Measurements from ENCODE around the gene TPTE2. TPM values are rescaled to one million over a fixed set of nuclear protein-coding genes. Genes with fewer than 3 reads are reported as not detected.
"Not testable (repeated sequence)": the region's sequence is repeated elsewhere in the genome, so short reads cannot be mapped to it uniquely, and the experiment has no call there.

The TPTE2 gene
- polyA plus RNA-seq, 3 donors: 0.34 to 1.2 (median 0.34) TPM

DNA sequence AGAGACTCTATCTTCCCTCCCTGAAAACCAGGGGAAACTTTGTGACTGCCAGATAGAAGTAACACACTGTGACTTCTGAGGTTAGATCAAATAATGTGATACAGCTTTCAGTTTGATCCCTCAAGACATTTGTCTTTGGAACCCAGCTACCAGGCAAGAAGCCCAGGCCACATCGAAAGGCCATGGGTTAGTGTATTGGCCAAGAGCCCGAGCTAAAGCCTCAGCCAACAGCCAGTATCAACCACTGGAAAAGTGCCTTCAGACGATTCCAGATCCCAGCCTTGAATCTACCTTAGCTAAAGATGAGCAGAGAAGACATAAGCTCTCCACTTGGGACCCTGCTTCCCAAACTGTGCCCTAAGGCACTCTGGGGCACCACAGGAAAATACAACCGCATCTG, 10.9 kb upstream of the TPTE2 start:
- DNase-seq: no peak

DNA sequence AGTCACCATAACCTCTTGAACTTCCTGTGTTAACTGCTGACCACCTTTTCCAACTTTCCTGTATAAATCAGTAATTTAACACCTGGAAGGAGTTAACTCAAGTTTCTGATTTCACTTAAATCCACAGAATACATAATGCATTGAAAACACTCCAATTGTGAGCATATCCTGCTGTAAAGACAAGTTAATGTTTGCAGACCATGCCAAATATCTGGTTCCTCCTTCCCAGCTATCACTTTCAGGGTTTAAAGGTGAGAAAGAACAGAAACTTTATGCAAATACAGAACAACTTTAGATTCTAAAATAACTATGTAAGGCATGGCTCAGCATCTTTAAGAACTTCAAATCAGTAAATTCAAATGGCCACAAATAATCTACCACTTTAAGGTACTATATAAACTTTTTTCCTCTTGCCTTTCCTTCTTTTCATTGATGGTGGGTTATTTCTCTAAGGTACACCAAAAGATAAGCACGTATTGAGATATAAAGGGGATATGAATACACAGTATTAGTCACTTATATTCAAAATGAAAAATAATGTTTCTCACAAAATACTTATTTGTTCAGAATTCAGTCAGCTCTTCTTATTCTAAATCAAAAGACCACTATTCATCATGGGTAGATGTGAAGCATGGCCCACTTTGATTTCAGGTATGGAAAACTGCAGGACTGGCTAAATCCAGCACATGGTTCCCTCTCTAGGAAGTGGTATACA, 6.6 kb upstream of the TPTE2 start:
- DNase-seq: no peak

DNA sequence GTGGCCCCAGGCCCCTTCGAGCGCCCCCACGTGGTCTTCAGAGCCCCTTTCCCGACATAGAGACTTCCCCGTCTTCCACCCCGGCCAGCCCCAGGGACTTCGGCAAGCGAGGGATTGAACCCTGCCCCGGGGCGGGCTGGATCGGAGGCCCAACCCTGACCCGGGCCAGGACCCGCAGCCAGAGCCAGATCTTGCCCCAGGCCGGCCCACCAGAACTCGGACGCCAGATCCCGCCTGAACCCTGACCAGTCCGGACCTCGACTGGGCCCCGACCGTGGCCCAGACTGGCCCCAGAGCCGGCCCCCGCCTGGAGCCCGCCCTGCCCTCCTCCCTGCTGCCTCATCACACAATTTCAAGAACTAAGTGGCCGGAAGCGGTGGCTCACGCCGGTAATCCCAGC, 253 bp upstream of the TPTE2 start:
- no peak for DNase-seq

DNA sequence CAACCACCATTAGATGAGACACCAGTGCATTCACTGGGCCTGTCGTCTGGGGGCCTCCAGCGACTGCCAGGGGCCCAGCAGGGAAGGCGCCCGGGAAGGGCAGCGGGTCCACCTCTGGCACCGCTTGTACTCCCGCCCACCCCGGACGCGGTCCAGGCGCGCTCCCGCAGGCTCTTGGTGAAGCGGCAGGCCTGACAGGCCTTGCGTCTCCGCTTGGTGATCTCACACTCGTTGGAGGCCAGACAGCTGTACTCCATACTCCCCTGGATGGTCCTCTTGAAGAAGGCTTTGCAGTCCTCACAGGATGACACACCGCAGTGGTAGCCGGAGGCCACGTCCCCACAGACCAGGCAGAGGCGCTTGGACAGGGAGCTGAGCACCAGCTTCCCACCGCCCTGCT, 660 bp downstream of the TPTE2 start:
- DNase-seq: not testable (repeated sequence)

DNA sequence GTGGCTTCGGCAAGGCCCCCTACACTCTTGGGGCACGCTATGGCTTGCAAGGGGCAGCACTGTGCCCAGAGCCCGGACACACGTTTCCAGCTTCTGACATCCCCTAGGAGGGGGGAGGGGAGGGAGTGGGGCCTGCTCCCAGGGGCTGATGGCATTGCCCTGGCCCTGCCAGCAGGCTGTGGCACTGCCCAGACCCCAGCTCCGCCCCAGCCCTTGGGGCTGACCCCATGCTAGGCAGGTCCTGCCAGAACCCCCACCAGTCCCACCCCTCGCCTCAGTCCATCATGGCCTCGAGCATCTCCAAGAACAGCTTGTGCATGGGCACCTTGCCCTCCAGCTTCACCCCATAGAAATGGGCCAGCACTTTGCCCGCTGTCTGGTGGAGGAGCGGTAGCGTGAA, 1.6 kb downstream of the TPTE2 start:
- DNase-seq: not testable (repeated sequence)

DNA sequence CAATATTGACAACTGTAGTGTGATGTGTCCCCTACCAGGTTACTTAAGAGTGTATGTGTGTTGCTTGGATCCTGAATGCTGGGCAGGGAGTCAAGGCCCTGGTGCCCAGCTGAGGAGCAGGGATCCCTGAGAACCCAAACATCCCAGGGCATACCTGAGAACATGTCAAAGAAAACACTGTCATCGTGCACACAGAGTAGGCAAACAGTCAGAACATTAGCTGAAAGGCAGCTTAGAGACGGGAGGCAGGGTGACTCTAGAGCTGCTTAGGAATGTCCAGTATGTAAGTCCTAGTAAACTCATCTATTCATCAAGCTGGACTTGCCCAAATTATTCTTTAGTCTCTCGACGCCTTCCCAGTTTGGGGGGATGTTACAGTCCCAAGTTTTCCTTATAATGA, 4.0 kb downstream of the TPTE2 start:
- not testable (repeated sequence) for DNase-seq

DNA sequence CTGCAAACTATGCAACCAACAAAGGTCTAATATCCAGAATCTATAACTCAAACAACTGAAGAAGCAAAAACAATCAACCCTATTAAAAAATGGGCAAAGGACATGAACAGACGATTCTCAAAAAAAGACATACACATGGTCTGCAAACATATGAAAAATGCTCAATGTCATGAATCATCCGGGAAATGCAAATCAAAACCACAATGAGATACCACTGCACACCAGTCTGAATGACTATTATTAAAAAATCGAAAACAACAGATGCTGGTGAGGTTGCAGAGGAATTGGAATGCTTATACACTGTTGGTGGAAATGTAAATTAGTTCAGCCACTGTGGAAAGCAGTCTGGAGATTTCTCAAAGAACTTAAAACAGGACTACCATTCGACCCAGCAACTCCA, 12.1 kb downstream of the TPTE2 start:
- DNase-seq: not testable (repeated sequence)

DNA sequence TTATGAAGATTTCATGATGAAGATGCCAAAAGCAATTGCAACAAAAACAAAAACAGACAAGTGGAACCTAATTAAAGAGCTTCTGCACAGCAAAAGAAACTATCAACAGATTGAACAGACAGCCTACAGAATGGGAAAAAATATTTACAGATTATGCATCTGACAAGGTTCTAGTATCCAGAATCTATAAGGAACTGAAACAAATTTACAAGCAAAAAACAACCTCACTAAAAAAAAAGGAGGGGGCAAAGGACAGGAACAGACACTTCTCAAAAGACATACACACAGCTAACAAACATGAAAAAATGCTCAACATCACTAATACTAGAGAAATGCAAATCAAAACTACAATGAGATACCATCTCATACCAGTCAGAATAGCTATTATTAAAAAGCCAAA, 35.7 kb downstream of the TPTE2 start:
- not testable (repeated sequence) for DNase-seq

DNA sequence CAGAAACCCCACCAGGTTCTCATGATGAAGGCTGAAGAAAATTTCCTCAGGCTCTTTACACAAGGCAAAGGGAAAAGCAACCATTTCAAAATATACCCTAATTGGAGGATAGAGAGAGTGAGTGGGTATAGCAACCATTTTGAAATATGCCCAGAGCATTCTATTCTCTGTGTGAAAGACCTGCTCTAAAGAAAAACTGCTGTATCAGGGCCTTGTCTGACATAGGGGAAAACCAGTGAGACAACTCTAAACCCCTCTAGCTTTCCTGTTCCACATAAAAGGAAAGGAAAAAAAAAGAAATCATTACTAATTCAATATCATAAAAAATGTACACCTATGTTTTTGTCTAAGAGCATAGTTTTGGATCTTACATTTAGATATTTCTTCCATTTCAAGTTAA, 42.3 kb downstream of the TPTE2 start:
- no peak for DNase-seq

DNA sequence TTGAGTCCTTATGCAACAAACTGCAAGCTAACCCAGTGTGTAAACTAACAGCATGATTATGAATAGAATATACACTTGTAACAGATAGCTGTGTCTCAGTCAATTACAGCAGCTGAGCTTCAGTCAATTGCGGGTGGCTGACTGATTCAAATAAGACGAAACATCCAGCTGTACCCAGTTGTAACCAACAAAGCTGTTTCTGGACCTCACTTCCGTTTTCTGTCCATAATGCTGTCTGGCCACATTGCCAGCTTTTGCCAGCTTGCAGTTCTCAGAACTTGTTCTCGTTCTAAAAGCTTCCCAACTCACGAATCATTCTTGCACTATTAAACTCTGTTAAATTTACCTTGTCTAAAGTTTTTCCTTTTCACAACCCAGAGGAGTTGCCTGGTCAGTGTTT, 53.7 kb downstream of the TPTE2 start:
- not testable (repeated sequence) for DNase-seq

DNA sequence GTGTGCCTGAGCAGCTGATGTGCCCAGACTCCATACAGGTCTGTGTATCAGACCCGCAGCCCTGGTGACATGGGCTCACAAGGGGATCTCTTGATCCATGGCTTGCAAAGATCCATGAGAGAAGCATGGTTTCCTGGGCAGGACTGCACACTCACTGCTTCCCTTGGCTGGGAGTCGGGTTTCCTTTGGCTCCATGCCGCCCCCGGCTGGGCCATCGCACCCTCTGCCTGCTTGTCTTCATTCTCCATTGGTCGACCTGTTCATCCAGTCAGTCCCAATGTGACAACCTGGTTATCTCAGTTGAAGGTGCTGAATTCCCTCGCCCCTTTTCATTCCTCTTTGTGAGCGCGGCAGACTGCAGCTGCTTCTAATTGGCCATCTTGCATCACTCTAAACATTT, 101.2 kb downstream of the TPTE2 start:
- DNase-seq: not testable (repeated sequence)

DNA sequence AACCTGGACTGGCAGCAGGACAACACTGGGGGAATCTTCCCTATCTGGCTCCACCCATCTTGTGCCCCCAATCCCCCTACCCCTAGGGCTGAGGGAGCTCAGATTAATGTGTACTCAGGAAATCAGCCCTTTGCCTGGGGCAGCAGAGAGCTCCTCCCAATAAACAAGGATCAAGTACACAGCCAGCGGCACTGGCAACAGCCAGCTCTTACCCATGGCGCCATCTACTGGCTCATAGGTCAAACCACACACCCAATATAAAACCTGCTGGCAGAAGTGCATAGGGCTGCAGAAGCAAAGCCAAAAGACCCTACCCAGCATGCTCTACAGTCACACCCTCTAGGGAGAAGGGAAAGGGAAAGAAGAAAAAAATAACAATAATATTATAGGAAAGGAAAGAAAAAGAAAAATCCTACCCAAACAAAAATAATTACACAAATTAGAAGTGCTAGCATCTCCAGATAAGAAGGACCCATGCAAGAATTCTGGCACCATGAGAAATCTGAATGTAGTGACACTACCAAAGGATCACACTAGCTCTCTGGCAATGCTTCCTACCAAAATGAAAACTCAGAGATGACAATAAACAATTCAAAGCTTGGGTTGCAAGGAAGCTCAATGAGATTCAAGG, 122.2 kb downstream of the TPTE2 start:
- DNase-seq: peak; percentile 1

DNA sequence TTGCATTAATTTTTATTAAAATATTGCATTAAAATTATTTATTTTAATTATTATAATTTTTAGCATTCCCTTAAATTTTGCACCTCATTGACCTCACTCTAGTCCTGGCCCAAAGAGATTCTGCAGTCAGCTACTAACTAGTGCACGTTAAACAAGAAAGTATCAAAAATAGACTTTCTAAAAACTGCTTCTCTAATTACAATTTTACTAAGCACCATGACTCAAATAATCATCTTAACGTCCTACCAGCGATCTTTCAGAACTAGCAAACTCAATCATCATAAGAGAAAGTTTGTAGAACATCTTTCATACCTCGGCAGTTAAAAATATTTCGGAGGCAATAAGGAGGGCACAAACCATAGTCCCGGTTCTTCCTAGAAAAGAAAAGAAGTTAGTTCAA, 123.6 kb downstream of the TPTE2 start:
- DNase-seq: not testable (repeated sequence)

DNA sequence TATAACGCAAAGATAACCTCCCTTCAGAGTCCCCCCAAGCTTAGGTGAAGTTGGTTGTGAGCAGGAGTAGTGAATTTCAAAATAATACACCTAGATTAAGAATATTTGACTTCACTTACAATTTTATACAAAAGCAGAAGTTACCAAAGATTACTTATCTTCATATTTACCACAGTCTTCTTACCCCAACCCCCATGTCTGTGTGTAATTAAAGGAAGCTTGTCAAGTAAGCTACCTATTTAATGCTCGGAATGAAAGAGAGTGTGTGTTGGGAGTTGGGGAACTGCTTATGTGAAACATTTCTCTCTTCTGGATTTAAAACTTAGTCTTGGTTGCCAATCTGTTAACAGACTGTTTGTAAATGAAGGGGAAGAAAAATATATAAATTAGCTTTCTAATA, 139.1 kb downstream of the TPTE2 start:
- not testable (repeated sequence) for DNase-seq

DNA sequence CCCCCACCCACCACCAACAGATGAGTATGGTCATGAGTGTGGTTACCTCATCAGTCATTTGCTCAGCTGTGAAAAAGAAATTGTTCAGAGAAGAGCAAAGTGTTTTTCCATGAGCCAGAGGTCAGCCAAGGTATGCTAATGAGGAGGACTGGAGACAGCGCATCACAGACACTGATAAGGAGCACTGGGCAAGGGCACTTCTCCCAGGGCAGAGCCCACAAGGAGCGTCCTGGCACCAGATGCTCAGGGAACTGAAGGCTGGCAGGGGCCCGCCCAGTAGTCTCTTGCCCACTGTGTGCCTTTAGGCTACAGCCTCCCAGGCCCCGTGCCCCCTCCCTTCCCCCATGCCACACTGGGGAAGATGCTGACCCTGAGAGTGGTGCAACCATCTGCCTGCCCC, 148.8 kb downstream of the TPTE2 start:
- not testable (repeated sequence) for DNase-seq

DNA sequence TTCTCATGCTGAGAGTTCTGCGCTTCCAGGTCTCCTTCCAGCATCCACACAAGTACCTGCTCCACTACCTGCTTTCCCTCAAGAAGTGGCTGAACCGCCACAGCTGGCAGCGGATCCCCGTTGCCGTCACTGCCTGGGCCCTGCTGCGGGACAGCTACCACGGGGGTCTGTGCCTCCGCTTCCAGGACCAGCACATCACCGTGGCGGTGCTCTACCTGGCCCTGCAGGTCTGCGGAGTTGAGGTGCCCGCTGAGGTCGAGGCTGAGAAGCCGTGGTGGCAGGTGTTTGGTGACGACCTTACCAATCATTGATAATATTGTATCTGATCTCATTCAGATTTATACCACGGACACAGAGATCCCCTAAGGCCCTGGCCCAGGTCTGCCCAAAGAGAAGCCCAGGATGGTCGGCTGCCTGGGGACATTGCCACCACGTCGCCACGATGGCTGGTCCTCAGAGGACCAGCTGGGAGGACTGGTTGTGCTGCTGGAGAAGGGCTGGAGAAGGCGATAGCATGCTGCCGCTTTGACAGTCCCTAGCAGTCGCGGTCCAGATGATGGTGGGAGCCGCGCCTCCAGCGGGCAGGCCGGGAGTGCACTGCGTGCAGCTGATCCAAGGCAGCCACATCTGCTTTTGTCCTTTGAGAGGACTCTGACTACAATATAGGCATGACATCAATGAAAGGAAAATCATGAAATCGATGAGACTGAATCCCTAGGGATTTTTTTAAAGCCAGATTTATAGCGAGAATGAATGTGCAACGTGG, 178.4 kb downstream of the TPTE2 start:
- DNase-seq: not testable (repeated sequence)

DNA sequence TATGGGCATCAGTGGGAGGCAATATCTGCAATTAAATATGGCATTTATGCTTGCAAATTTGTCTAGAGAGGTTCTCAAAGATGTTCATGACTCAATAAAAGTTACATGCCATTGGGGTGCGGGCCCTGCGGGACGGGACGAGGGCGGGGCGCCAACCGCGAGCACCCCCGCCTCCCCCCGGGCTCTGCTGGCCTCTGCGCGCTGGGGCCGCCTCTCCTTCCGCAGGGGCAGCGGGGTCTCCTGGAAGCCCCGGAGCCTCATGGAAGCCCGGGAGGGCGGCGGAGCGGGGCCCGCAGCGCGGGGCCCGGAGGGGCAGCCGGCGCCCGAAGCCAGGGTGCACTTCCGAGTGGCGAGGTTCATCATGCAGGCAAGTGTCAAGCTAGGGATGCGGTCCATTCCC, 179.2 kb downstream of the TPTE2 start:
- no peak for DNase-seq

Other genes with a start within 250 kb of the TPTE2 start
- 10 to 100 TPM; 57.9 to 83.6 (median 70.3) TPM for gene MPHOSPH8, start 72.1 kb upstream of the TPTE2 start, polyA plus RNA-seq (ENCODE audit: insufficient read length in 3 of 3)
- gene PSPC1, start 221.4 kb upstream of the TPTE2 start, polyA plus RNA-seq (ENCODE audit: insufficient read length in 3 of 3): 10 to 100 TPM; 74.7 to 85.0 (median 79.5) TPM